CD1c-positive myeloid dendritic cell (primary cell): ENCODE data around the gene PRSS48.
"Not testable (repeated sequence)": the region's sequence is repeated elsewhere in the genome, so short reads cannot be mapped to it uniquely, and the experiment has no call there.

Experiments used
- DNase-seq: peaks from one replicate; pipeline ENCODE4 v3.0.0-alpha.2; 2016; ENCODE audit errors: extremely low spot score

PRSS48 gene

GRCh38 chr4:151318307-151319006 is 41.5 kb downstream of the PRSS48 start:
- DNase-seq, result no peak

GRCh38 chr4:151319490-151319889 is 42.5 kb downstream of the PRSS48 start:
- no peak for DNase-seq

- DNase-seq, result no peak
Observed at GRCh38 chr4:151321586-151321985, 44.6 kb downstream of the PRSS48 start.

- not testable (repeated sequence) for DNase-seq
Observed at GRCh38 chr4:151322161-151322560, 45.2 kb downstream of the PRSS48 start.

- no peak for DNase-seq
Observed at GRCh38 chr4:151322570-151322969, 45.6 kb downstream of the PRSS48 start.

- DNase-seq, result no peak
Observed at GRCh38 chr4:151323667-151324066, 46.7 kb downstream of the PRSS48 start.

GRCh38 chr4:151324124-151324751 is 47.3 kb downstream of the PRSS48 start:
- DNase-seq, result no peak

- no peak for DNase-seq
Observed at GRCh38 chr4:151324752-151325110, 47.8 kb downstream of the PRSS48 start.

GRCh38 chr4:151325111-151325948 is 48.4 kb downstream of the PRSS48 start, which contains the start of gene SH3D19:
Gene SH3D19, minus strand, starts transcription at chr4:151325605. Its CDS starts 253 bp downstream, at chr4:151325352.
- DNase-seq, result no peak

GRCh38 chr4:151325949-151326246 is 48.9 kb downstream of the PRSS48 start:
- no peak for DNase-seq

GRCh38 chr4:151329217-151330007 is 52.5 kb downstream of the PRSS48 start:
- no peak for DNase-seq

- DNase-seq, result no peak
Observed at GRCh38 chr4:151331276-151332042, 54.5 kb downstream of the PRSS48 start.

GRCh38 chr4:151339467-151339866 is 62.5 kb downstream of the PRSS48 start:
- no peak for DNase-seq

GRCh38 chr4:151340751-151341385 is 63.9 kb downstream of the PRSS48 start:
- DNase-seq, result no peak
